ENCODE data around the gene RXYLT1. TPM values are rescaled to one million over a fixed set of nuclear protein-coding genes. Genes with fewer than 3 reads are reported as not detected.

The RXYLT1 gene
- total and polyA plus RNA-seq, 4 experiments from 2014 or later = 13.2 to 15.1 (median 14.8) TPM

Other genes starting within 250 kb of the RXYLT1 start
- under 1 TPM; 0.93 to 0.97 TPM for gene DPY19L2, start 111.4 kb upstream of the RXYLT1 start, total RNA-seq
- under 1 TPM in 1 of 2 donors, not detected in 1; 0.39 TPM for gene DPY19L2, start 111.4 kb upstream of the RXYLT1 start, polyA plus RNA-seq
- gene SRGAP1, start 64.8 kb downstream of the RXYLT1 start, total RNA-seq = under 1 TPM in 1 of 2 experiments, not detected in 1; 0.09 TPM
- gene SRGAP1, start 64.8 kb downstream of the RXYLT1 start, polyA plus RNA-seq = under 1 TPM in 1 of 2 donors, not detected in 1; 0.03 TPM

All from CD4-positive, alpha-beta memory T cell (primary cell).